HepG2 (cell line): Measurements from ENCODE around the gene DYSF. TPM values are rescaled to one million over a fixed set of nuclear protein-coding genes. Genes with fewer than 3 reads are reported as not detected.
A peak's percentile ranks its signal among the peaks of the same experiment; 100 is the strongest.

Source experiments
- ATAC-seq: fragments of 200-7000 bp; cut with Tn5 transposase; 3 replicates; pipeline ENCODE4 v1.9.1; 2020; ENCODE audit warnings: mild to moderate bottlenecking, moderate library complexity
- BruUV-seq: library from RNA; stranded (reverse); fragments of 400-500 nt; replicated peaks from 2 replicates; lab custom pipeline; 2021; lab: Mats Ljungman, UMichigan
- CTCF ChIA-PET: fragments of 300-600 bp; formaldehyde crosslinking; extraction: SDS; loops from one replicate; lab custom pipeline; 2021; ENCODE audit warnings: low total read pairs, inconsistent platforms, low intra/inter-chr PET ratio; lab: Yijun Ruan, JAX
- POLR2A ChIA-PET: fragments of 350-600 bp; sonication (Branson Sonifier 250); formaldehyde crosslinking; loops from one replicate; lab custom pipeline; 2020; ENCODE audit warnings: antibody characterized with exemption, inconsistent platforms; lab: Yijun Ruan, JAX
- DNase-seq: peaks from one replicate; pipeline ENCODE4 v3.0.0-alpha.2; 2015; ENCODE audit warnings: low spot score
- FAIRE-seq: peaks from 3 replicates; lab custom pipeline; 2011; peaks lifted over from hg19 to GRCh38; lab: Jason Lieb, UNC
- H2AFZ ChIP-seq: one replicate; pipeline ENCODE4 v1.6.1; 2011; ENCODE audit warnings: low read length, inconsistent platforms
- H3K27ac ChIP-seq: fragments of 300-600 bp; 3 replicates; pipeline ENCODE4 v1.8.0; 2011; ENCODE audit warnings: mixed run types, mild to moderate bottlenecking, mixed read lengths, low read length, inconsistent platforms; ENCODE audit not compliant: insufficient read depth; ENCODE audit errors: extremely low read length
- H3K27me3 ChIP-seq, 2 experiments: fragments of 200-600 bp in 1 of 2; 2 replicates in 1 of 2; 3 replicates in 1 of 2; pipeline versions ENCODE4 v1.6.0 to v1.8.0; 2011; ENCODE audit warnings: low read length in 2 of 2, mild to moderate bottlenecking in 2 of 2, moderate library complexity in 2 of 2, inconsistent platforms in 1 of 2; ENCODE audit not compliant: insufficient read depth in 2 of 2, control insufficient read depth in 1 of 2
- H3K36me3 ChIP-seq, 2 experiments: fragments of 200-600 bp in 1 of 2; replicated peaks in 1 of 2; 2 replicates in 1 of 2; 3 replicates in 1 of 2; pipeline versions ENCODE4 v1.5.1 to v1.8.0; 2011; ENCODE audit warnings: low read length in 2 of 2, inconsistent platforms in 1 of 2; ENCODE audit not compliant: insufficient read depth in 2 of 2, control insufficient read depth in 1 of 2
- H3K4me1 ChIP-seq: 2 replicates; pipeline ENCODE4 v1.5.1; 2012; ENCODE audit warnings: low read length, inconsistent platforms; ENCODE audit not compliant: insufficient read depth
- H3K4me2 ChIP-seq: 2 replicates; pipeline ENCODE4 v1.6.0; 2011; ENCODE audit warnings: low read depth, low read length, inconsistent platforms
- H3K4me3 ChIP-seq, 3 experiments: fragments of 200-600 bp in 1 of 3; sonication (generic), shearing (Covaris generic) in 1 of 3; replicated peaks in 1 of 3; 2 replicates each; pipeline ENCODE4 v1.5.1; 2011 to 2016; ENCODE audit warnings: low read length in 3 of 3, inconsistent platforms in 2 of 3, low read depth in 2 of 3, mild to moderate bottlenecking in 2 of 3, control low read depth in 1 of 3, mixed read lengths in 1 of 3; ENCODE audit not compliant: insufficient read depth in 1 of 3
- H3K79me2 ChIP-seq: one replicate; pipeline ENCODE4 v1.6.1; 2011; ENCODE audit warnings: low read length, inconsistent platforms; ENCODE audit not compliant: insufficient read depth
- H3K9ac ChIP-seq: 2 replicates; pipeline ENCODE4 v1.6.0; 2011; ENCODE audit warnings: mild to moderate bottlenecking, low read depth, low read length, inconsistent platforms; ENCODE audit not compliant: insufficient read depth
- H3K9me3 ChIP-seq: 2 replicates; pipeline ENCODE4 v1.5.1; 2012; ENCODE audit warnings: mild to moderate bottlenecking, low read length
- H4K20me1 ChIP-seq: 2 replicates; pipeline ENCODE4 v1.6.0; 2011; ENCODE audit warnings: inconsistent platforms, mild to moderate bottlenecking, low read length, moderate library complexity; ENCODE audit not compliant: insufficient read depth
- EED ChIP-seq: sonication (generic); formaldehyde crosslinking; IDR thresholded peaks from 2 replicates; pipeline ENCODE4 v1.5.0; 2020; ENCODE audit warnings: mild to moderate bottlenecking, missing genetic modification reagents
- EZH2 ChIP-seq: conservative IDR thresholded peaks from 2 replicates; pipeline ENCODE4 v1.6.1; 2012; ENCODE audit warnings: mild to moderate bottlenecking, low read depth, low read length, moderate library complexity
- ISL2 ChIP-seq: sonication (generic); formaldehyde crosslinking; IDR thresholded peaks from 2 replicates; pipeline ENCODE4 v1.5.0; 2020; ENCODE audit warnings: missing genetic modification reagents
- MAFG ChIP-seq: sonication (generic); formaldehyde crosslinking; IDR thresholded peaks from 2 replicates; pipeline ENCODE4 v1.5.1; 2020; ENCODE audit warnings: mild to moderate bottlenecking, missing genetic modification reagents
- NR2F1 ChIP-seq, 2 experiments: fragments of 450-650 bp in 1 of 2; formaldehyde crosslinking in 1 of 2; IDR thresholded peaks; 2 replicates each; pipeline versions ENCODE4 v1.5.0 to v1.6.1; 2016 to 2020; ENCODE audit warnings: mild to moderate bottlenecking in 1 of 2, missing compliant biosample characterization in 1 of 2, missing genetic modification reagents in 1 of 2, moderate library complexity in 1 of 2
- RXRB ChIP-seq: IDR thresholded peaks from 2 replicates; pipeline ENCODE4 v1.6.1; 2016; ENCODE audit warnings: borderline replicate concordance, missing genetic modification reagents, missing compliant biosample characterization
- SALL1 ChIP-seq: sonication (generic); formaldehyde crosslinking; IDR thresholded peaks from 2 replicates; pipeline ENCODE4 v1.8.0; 2022; ENCODE audit warnings: mild to moderate bottlenecking, missing genetic modification reagents
- STAG1 ChIP-seq: sonication (generic); formaldehyde crosslinking; IDR thresholded peaks from 2 replicates; pipeline ENCODE4 v1.4.0; 2020; ENCODE audit warnings: missing genetic modification reagents
- ZC3H4 ChIP-seq: sonication (generic); formaldehyde crosslinking; IDR thresholded peaks from 2 replicates; pipeline ENCODE4 v1.4.0; 2020; ENCODE audit warnings: missing genetic modification reagents, borderline replicate concordance
- WGBS: methylation state at CpG from one replicate; pipeline ENCODE4 v1.1.6; 2017; ENCODE audit warnings: low lambda C conversion rate; 5-methylcytosine and 5-hydroxymethylcytosine counted together
- in situ Hi-C: cut with HindIII; loops from 2 replicates; pipeline ENCODE4 v1.10.0; 2017; ENCODE audit warnings: low pct_unique_long_range_greater_than_20kb; ENCODE audit not compliant: extremely low pct_ligation_motif_present
- intact Hi-C: fragments of 100-400 bp; cut with micrococcal nuclease; formaldehyde crosslinking; loops from one replicate; pipeline ENCODE4 v1.10.0; 2022; ENCODE audit not compliant: unreplicated experiment
- polyA plus RNA-seq, 8 experiments: library from polyadenylated mRNA; depleted of rRNA in 3 of 8; stranded (reverse) in 7 of 8; unstranded in 1 of 8; fragments of >200 nt; fragmentation: Illumina TruSeq in 4 of 8; extraction: Trizol in 4 of 8; gene quantifications; 2 replicates each; pipeline versions ENCODE4 v1.2.1 to v1.2.3, GENCODE V29; 2011 to 2016; ENCODE audit warnings: low read depth in 4 of 8, missing spikeins in 1 of 8, mixed read lengths in 1 of 8; ENCODE audit not compliant: insufficient read depth in 1 of 8
- total RNA-seq, 5 experiments: library from RNA; depleted of rRNA; stranded (reverse); fragments of >200 nt; fragmentation: Illumina TruSeq; extraction: Trizol; gene quantifications; 2 replicates each; pipeline ENCODE4 v1.2.3, GENCODE V29; 2016; ENCODE audit warnings: low read depth in 1 of 5
- TF ChIP-seq, protein P1 (sequence below): sonication (generic); formaldehyde crosslinking; IDR thresholded peaks from 2 replicates; pipeline ENCODE4 v1.5.0; 2020; ENCODE audit warnings: mild to moderate bottlenecking, missing genetic modification reagents, moderate library complexity
- TF ChIP-seq, protein P2 (sequence below): sonication (generic); formaldehyde crosslinking; IDR thresholded peaks from 2 replicates; pipeline ENCODE4 v1.5.1; 2020; ENCODE audit warnings: missing genetic modification reagents, mild to moderate bottlenecking, borderline replicate concordance

The DYSF gene
- total and polyA plus RNA-seq, 2 of the 13 experiments (the other 11 are each of a cell fraction or from before 2014, with no cell fraction given): 0.15 to 2.4 TPM

DNA sequence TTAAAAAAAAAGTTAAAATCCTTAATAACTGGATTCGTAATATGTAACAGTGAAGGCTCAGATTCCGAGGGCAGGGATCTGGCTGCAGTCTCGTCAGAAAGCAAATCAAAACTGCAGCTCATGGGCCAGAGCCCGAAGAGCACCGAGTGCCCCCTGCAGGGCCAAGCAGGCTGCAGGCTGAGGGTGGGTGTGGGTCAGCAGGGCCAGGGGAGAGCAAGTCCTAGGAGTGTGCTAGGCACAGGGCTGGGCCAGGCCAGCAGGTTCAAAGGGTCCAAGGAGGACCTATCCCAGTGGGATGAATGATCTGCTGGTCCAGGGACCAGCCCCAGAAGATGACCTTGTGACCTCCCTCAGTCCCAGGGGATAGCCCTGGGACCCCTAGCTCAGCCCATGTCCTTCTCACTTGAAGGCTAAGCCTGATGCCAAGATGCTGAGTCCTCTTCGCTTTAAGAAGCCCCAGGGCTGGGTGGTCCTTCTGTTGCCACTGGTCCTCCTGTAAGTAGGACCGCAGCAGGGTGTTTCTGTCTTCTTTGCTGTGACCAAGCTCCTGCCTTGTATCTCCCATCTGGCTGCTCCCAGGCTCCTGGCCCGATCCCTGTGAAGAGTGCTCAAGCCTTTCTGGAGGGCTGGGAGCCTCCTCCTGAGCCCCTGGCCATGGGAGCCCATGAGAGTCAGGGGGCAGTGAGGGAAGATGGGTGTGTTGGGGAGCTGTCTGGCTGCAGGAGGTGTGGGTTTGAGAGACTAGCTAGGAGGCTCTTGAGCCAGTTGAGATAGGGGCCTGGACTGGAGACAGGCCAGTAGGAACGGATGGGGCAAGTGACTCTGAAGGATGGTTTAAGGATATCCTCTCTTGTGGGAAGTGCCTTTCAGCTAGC lies 150.7 kb downstream of the DYSF start:
- in situ Hi-C loops: no loop called here
- POLR2A ChIA-PET: no interaction called here
- Histone ChIP-seq H3K27me3 (no peaks in the 10 kb centered on the region; a peak in 1 of 5 replicates), H3K9me3 (no peaks in the 10 kb centered on the region), H2AFZ (no peak overlapping the region), H3K9ac (no peak overlapping the region), H3K4me1 (no peaks in the 10 kb centered on the region), H3K4me2 (no peak overlapping the region), H4K20me1 (no peaks in the 10 kb centered on the region), H3K27ac (no peak overlapping the region)
- WGBS: 38% methylated on average over 9 of the region's 9 CpGs
- no peak for DNase-seq
- TF ChIP-seq SALL1 (0 out of 2 replicates have a peak, but pooled peaks have one; percentile 11), STAG1 (CRISPR knock-in tag) (peak; percentile 39), NR2F1 (CRISPR knock-in tag; IDR thresholded peaks at IDR 0.05) (no peak)
- TF ChIP-seq, protein P1, sequence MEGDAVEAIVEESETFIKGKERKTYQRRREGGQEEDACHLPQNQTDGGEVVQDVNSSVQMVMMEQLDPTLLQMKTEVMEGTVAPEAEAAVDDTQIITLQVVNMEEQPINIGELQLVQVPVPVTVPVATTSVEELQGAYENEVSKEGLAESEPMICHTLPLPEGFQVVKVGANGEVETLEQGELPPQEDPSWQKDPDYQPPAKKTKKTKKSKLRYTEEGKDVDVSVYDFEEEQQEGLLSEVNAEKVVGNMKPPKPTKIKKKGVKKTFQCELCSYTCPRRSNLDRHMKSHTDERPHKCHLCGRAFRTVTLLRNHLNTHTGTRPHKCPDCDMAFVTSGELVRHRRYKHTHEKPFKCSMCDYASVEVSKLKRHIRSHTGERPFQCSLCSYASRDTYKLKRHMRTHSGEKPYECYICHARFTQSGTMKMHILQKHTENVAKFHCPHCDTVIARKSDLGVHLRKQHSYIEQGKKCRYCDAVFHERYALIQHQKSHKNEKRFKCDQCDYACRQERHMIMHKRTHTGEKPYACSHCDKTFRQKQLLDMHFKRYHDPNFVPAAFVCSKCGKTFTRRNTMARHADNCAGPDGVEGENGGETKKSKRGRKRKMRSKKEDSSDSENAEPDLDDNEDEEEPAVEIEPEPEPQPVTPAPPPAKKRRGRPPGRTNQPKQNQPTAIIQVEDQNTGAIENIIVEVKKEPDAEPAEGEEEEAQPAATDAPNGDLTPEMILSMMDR: peak; percentile 48
- TF ChIP-seq, all 625 proteins: peak for 3
- CTCF ChIA-PET: no interaction called here
- Histone ChIP-seq H3K4me3 (no peak overlapping the region), H3K79me2 (no peaks in the 10 kb centered on the region), H3K36me3 (no peaks in the 10 kb centered on the region)
- intact Hi-C loops: no loop called here
- no peak for FAIRE-seq
- peak; percentile 75 for ATAC-seq
- no TSS peak for BruUV-seq

GRCh38 chr2:71604726-71605120 lies 151.4 kb downstream of the DYSF start:
- Histone ChIP-seq H2AFZ (no peak overlapping the region), H3K9ac (no peak overlapping the region), H3K79me2 (no peaks in the 10 kb centered on the region), H3K9me3 (no peaks in the 10 kb centered on the region), H3K4me2 (no peak overlapping the region), H3K27ac (no peak overlapping the region), H4K20me1 (no peaks in the 10 kb centered on the region), H3K36me3 (no peaks in the 10 kb centered on the region), H3K27me3 (no peaks in the 10 kb centered on the region; a peak in 1 of 5 replicates), H3K4me3 (no peak overlapping the region), H3K4me1 (no peaks in the 10 kb centered on the region)
- intact Hi-C loops (no loop called here), in situ Hi-C loops (no loop called here)
- WGBS: 45% methylated on average over 4 of the region's 4 CpGs
- no peak for FAIRE-seq
- DNase-seq: no peak
- ChIA-PET CTCF (no interaction called here), POLR2A (no interaction called here)
- no peak for ATAC-seq
- BruUV-seq: no TSS peak
- TF ChIP-seq RXRB (no peak), EED (CRISPR knock-in tag) (no peak), EZH2 (no peak), ZC3H4 (CRISPR knock-in tag) (no peak), MAFG (CRISPR knock-in tag) (no peak), ISL2 (no peak)
- TF ChIP-seq, protein P2, sequence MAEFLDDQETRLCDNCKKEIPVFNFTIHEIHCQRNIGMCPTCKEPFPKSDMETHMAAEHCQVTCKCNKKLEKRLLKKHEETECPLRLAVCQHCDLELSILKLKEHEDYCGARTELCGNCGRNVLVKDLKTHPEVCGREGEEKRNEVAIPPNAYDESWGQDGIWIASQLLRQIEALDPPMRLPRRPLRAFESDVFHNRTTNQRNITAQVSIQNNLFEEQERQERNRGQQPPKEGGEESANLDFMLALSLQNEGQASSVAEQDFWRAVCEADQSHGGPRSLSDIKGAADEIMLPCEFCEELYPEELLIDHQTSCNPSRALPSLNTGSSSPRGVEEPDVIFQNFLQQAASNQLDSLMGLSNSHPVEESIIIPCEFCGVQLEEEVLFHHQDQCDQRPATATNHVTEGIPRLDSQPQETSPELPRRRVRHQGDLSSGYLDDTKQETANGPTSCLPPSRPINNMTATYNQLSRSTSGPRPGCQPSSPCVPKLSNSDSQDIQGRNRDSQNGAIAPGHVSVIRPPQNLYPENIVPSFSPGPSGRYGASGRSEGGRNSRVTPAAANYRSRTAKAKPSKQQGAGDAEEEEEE (CRISPR knock-in tag): no peak
